Right ventricle myocardium inferior (tissue), 1 donor: ENCODE results near the gene RPAIN. TPM values are rescaled to one million over a fixed set of nuclear protein-coding genes. Genes with fewer than 3 reads are reported as not detected.

Experiments
- ATAC-seq: fragments of 200-7000 bp; cut with Tn5 transposase; one replicate; pipeline ENCODE4 v1.9.1; 2020; ENCODE audit warnings: mild to moderate bottlenecking, moderate library complexity
- DNase-seq: peaks from one replicate; pipeline ENCODE4 v3.0.0; 2021; ENCODE audit errors: missing footprints
- intact Hi-C: fragments of 100-400 bp; cut with DNase I; formaldehyde crosslinking; loops from one replicate; pipeline ENCODE4 v1.11.0; 2022
- total RNA-seq: library from RNA; stranded (reverse); fragmentation: NEBNext Ultra II Directional; extraction: Animal tissue kit (Norgen Biotek cat#: 25700); gene quantifications from one replicate; pipeline ENCODE4 v1.2.1, GENCODE V29; 2021
- donor health status: DM: no; HTN: yes; CAD: no; lungs with severe emphysema.

RPAIN gene
- total RNA-seq, 1 donor from 2014 or later: 24.0 TPM

- intact Hi-C loops: no loop called here
- no peak for DNase-seq
- ATAC-seq: no peak
Observed at GRCh38 chr17:5467416-5467815, 47.4 kb downstream of the RPAIN start.

DNA sequence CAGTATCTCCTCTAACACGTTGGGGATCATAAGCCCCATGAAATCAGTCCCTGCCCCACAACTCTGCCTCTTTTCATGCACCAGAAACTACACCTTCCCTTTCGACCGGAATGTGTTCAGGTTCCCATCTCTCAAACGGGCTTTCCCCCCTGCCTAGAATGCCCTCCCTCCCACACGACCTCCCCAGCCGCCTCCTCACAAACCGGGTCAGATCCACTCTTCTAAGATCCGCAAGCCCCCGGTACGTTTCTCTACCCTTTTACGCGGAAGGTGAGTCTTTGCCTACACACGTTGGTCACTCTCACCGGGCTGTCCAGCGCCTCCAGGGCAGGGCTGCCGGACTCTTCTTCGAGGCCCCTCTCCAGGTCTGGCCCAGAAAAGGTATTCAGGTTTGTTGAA, 48.1 kb downstream of the RPAIN start:
- DNase-seq (no peak), ATAC-seq (no peak)
- intact Hi-C loops: no loop called here

GRCh38 chr17:5472511-5472910, 52.5 kb downstream of the RPAIN start:
- ATAC-seq (no peak), DNase-seq (no peak)
- intact Hi-C loops: no loop called here

DNA sequence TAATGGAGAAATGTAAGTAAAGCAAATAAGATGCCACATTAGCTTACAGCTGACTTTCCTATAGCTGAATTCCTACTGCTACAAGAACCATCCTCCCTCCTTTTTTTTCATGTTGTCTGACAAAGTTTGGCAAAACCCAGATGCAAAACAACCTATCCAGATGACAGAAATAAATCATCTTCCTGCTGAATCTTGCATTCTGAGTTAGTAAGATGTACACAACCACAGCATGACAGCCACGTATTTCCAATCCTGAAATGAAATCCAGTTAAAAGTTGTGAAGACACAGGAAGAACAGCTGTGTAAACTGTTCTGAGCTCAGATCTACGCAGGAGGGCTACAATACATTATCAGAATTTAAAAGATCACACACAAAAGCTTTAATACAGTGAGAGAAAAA, 53.9 kb downstream of the RPAIN start:
- intact Hi-C loops: no loop called here
- no peak for DNase-seq
- ATAC-seq: no peak

DNA sequence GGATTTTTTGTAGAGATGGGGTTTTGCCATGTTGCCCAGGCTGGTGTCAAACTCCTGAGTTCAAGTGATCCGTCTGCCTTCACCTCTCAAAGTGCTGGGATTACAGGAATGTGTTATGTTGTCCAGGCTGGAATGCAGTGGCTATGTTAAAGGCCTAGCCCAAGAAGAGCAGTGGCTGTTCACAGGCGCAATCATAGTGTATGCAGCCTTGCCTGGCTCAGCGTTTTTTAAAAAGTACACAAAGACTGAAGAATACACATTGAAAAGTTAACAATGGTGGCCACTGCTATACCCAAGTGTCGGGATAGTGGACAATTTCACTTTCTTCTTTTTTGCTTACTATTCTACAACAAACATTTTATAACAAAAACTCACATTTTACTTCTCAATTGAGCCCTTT, 59.0 kb downstream of the RPAIN start:
- ATAC-seq: no peak
- no peak for DNase-seq
- intact Hi-C loops: no loop called here

GRCh38 chr17:5480962-5481361, 61.0 kb downstream of the RPAIN start:
- intact Hi-C loops: no loop called here
- DNase-seq (no peak), ATAC-seq (no peak)

DNA sequence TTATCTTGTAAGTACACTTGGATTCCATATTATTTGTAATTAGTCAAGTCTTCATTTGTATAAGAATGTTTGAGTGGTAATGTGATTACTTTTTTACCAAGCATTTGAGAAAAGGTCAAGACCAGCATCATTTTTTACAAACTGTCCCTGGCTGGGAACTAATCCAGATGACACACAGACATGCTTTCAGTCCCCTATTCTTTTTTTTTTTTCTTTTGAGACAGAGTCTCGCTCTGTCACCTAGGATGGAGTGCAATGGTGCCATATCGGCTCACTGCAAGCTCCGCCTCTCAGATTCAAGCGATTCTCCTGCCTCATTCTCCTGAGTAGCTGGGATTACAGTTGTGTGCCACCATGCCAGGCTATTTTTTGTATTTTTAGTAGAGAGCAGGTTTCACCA, 61.5 kb downstream of the RPAIN start:
- ATAC-seq: no peak
- intact Hi-C loops: no loop called here
- no peak for DNase-seq

Other genes with a start within 250 kb of the RPAIN start
- 7.2 TPM for gene ZNF594, start 228.3 kb upstream of the RPAIN start, total RNA-seq
- gene SCIMP, start 185.3 kb upstream of the RPAIN start, total RNA-seq: 1.0 TPM
- 54.2 TPM for gene RABEP1, start 137.9 kb upstream of the RPAIN start, total RNA-seq
- 34.2 TPM for gene NUP88, start 520 bp upstream of the RPAIN start, total RNA-seq
- gene C1QBP, start 19.0 kb downstream of the RPAIN start, total RNA-seq: 136 TPM
- 4.7 TPM for gene DHX33, start 48.8 kb downstream of the RPAIN start, total RNA-seq
- gene DERL2, start 66.0 kb downstream of the RPAIN start, total RNA-seq: 27.7 TPM
- gene MIS12, start 66.4 kb downstream of the RPAIN start, total RNA-seq: 11.4 TPM
- gene NLRP1, start 164.3 kb downstream of the RPAIN start, total RNA-seq: 9.0 TPM